HEK293 (cell line): ENCODE measurements around the gene CCDC187.

ENCODE experiments used
- GLIS2 ChIP-seq: fragments of 450-650 bp; formaldehyde crosslinking; IDR thresholded peaks from 2 replicates; pipeline ENCODE4 v1.5.1; 2016; ENCODE audit warnings: missing biosample characterization, missing genetic modification characterization
- KLF1 ChIP-seq: fragments of 450-650 bp; formaldehyde crosslinking; IDR thresholded peaks from 2 replicates; pipeline ENCODE4 v1.5.1; 2016; ENCODE audit warnings: missing biosample characterization, missing genetic modification characterization
- KLF10 ChIP-seq: fragments of 450-650 bp; IDR thresholded peaks from 2 replicates; pipeline ENCODE4 v1.5.1; 2018; ENCODE audit warnings: missing biosample characterization, mild to moderate bottlenecking, missing genetic modification characterization
- REST ChIP-seq: fragments of 450-650 bp; formaldehyde crosslinking; IDR thresholded peaks from 2 replicates; pipeline ENCODE4 v1.5.1; 2016; ENCODE audit warnings: missing biosample characterization, missing genetic modification characterization
- SCRT1 ChIP-seq: fragments of 450-650 bp; formaldehyde crosslinking; IDR thresholded peaks from 2 replicates; pipeline ENCODE4 v1.5.1; 2016; ENCODE audit warnings: missing biosample characterization, missing genetic modification characterization, borderline replicate concordance
- SP2 ChIP-seq: fragments of 450-650 bp; formaldehyde crosslinking; IDR thresholded peaks from 2 replicates; pipeline ENCODE4 v1.5.1; 2016; ENCODE audit warnings: missing biosample characterization, missing genetic modification characterization
- ZBTB1 ChIP-seq: fragments of 450-650 bp; formaldehyde crosslinking; IDR thresholded peaks from 2 replicates; pipeline ENCODE4 v1.5.1; 2016; ENCODE audit warnings: missing biosample characterization, missing genetic modification characterization
- ZBTB20 ChIP-seq: fragments of 450-650 bp; formaldehyde crosslinking; IDR thresholded peaks from 2 replicates; pipeline ENCODE4 v1.5.1; 2016; ENCODE audit warnings: missing biosample characterization, missing genetic modification characterization
- ZBTB8A ChIP-seq: fragments of 450-650 bp; formaldehyde crosslinking; IDR thresholded peaks from 2 replicates; pipeline ENCODE4 v1.5.1; 2016; ENCODE audit warnings: missing biosample characterization, missing genetic modification characterization
- ZFP41 ChIP-seq: fragments of 450-650 bp; formaldehyde crosslinking; IDR thresholded peaks from 2 replicates; pipeline ENCODE4 v1.5.1; 2016; ENCODE audit warnings: missing biosample characterization, missing genetic modification characterization, borderline replicate concordance
- ZNF10 ChIP-seq: fragments of 450-650 bp; formaldehyde crosslinking; IDR thresholded peaks from 2 replicates; pipeline ENCODE4 v1.5.1; 2017; ENCODE audit warnings: missing biosample characterization, missing genetic modification characterization
- ZNF121 ChIP-seq: fragments of 450-650 bp; formaldehyde crosslinking; IDR thresholded peaks from 2 replicates; pipeline ENCODE4 v1.5.1; 2016; ENCODE audit warnings: missing biosample characterization, missing genetic modification characterization
- ZNF16 ChIP-seq: fragments of 450-650 bp; formaldehyde crosslinking; IDR thresholded peaks from 2 replicates; pipeline ENCODE4 v1.5.1; 2016; ENCODE audit warnings: low read depth, missing biosample characterization, missing genetic modification characterization
- ZNF169 ChIP-seq: fragments of 450-650 bp; formaldehyde crosslinking; IDR thresholded peaks from 2 replicates; pipeline ENCODE4 v1.5.1; 2016; ENCODE audit warnings: missing biosample characterization, missing genetic modification characterization
- ZNF174 ChIP-seq: fragments of 450-650 bp; formaldehyde crosslinking; IDR thresholded peaks from 2 replicates; pipeline ENCODE4 v1.5.0; 2017; ENCODE audit warnings: missing biosample characterization, mild to moderate bottlenecking, missing genetic modification characterization
- ZNF184 ChIP-seq: fragments of 450-650 bp; IDR thresholded peaks from 2 replicates; pipeline ENCODE4 v1.5.1; 2018; ENCODE audit warnings: missing biosample characterization, mild to moderate bottlenecking, missing genetic modification characterization
- ZNF23 ChIP-seq: fragments of 450-650 bp; formaldehyde crosslinking; IDR thresholded peaks from 2 replicates; pipeline ENCODE4 v1.5.1; 2016; ENCODE audit warnings: missing biosample characterization, missing genetic modification characterization, borderline replicate concordance
- ZNF239 ChIP-seq: fragments of 450-650 bp; formaldehyde crosslinking; IDR thresholded peaks from 2 replicates; pipeline ENCODE4 v1.5.1; 2016; ENCODE audit warnings: missing biosample characterization, missing genetic modification characterization
- ZNF280C ChIP-seq: fragments of 450-650 bp; formaldehyde crosslinking; IDR thresholded peaks from 2 replicates; pipeline ENCODE4 v1.5.1; 2016; ENCODE audit warnings: missing biosample characterization, missing genetic modification characterization
- ZNF292 ChIP-seq: fragments of 450-650 bp; formaldehyde crosslinking; IDR thresholded peaks from 2 replicates; pipeline ENCODE4 v1.5.1; 2016; ENCODE audit warnings: low read depth, missing biosample characterization, missing genetic modification characterization, borderline replicate concordance
- ZNF394 ChIP-seq: fragments of 450-650 bp; formaldehyde crosslinking; IDR thresholded peaks from 2 replicates; pipeline ENCODE4 v1.5.1; 2016; ENCODE audit warnings: missing biosample characterization, missing genetic modification characterization, mild to moderate bottlenecking, moderate library complexity, borderline replicate concordance
- ZNF398 ChIP-seq: fragments of 450-650 bp; formaldehyde crosslinking; IDR thresholded peaks from 2 replicates; pipeline ENCODE4 v1.5.1; 2017; ENCODE audit warnings: missing biosample characterization, missing genetic modification characterization
- ZNF510 ChIP-seq: fragments of 450-650 bp; formaldehyde crosslinking; IDR thresholded peaks from 2 replicates; pipeline ENCODE4 v1.5.1; 2018; ENCODE audit warnings: mild to moderate bottlenecking, missing genetic modification characterization, missing biosample characterization; ENCODE audit not compliant: insufficient replicate concordance
- ZNF514 ChIP-seq: fragments of 450-650 bp; formaldehyde crosslinking; IDR thresholded peaks from 2 replicates; pipeline ENCODE4 v1.5.1; 2016; ENCODE audit warnings: missing biosample characterization, missing genetic modification characterization
- ZNF529 ChIP-seq: fragments of 450-650 bp; formaldehyde crosslinking; IDR thresholded peaks from 2 replicates; pipeline ENCODE4 v1.5.1; 2017; ENCODE audit warnings: missing genetic modification characterization, missing biosample characterization; ENCODE audit not compliant: insufficient replicate concordance
- ZNF548 ChIP-seq: fragments of 450-650 bp; formaldehyde crosslinking; IDR thresholded peaks from 2 replicates; pipeline ENCODE4 v1.5.1; 2016; ENCODE audit warnings: missing biosample characterization, missing genetic modification characterization
- ZNF558 ChIP-seq: fragments of 450-650 bp; formaldehyde crosslinking; IDR thresholded peaks from 2 replicates; pipeline ENCODE4 v1.5.1; 2016; ENCODE audit warnings: missing biosample characterization, missing genetic modification characterization
- ZNF600 ChIP-seq: fragments of 450-650 bp; formaldehyde crosslinking; IDR thresholded peaks from 2 replicates; pipeline ENCODE4 v1.5.1; 2016; ENCODE audit warnings: missing biosample characterization, missing genetic modification characterization
- ZNF610 ChIP-seq: fragments of 450-650 bp; formaldehyde crosslinking; IDR thresholded peaks from 2 replicates; pipeline ENCODE4 v1.5.1; 2016; ENCODE audit warnings: missing biosample characterization, missing genetic modification characterization, borderline replicate concordance
- ZNF701 ChIP-seq: fragments of 450-650 bp; formaldehyde crosslinking; IDR thresholded peaks from 2 replicates; pipeline ENCODE4 v1.5.1; 2016; ENCODE audit warnings: missing biosample characterization, missing genetic modification characterization
- ZNF776 ChIP-seq: fragments of 450-650 bp; formaldehyde crosslinking; IDR thresholded peaks from 2 replicates; pipeline ENCODE4 v1.5.0; 2017; ENCODE audit warnings: missing biosample characterization, missing genetic modification characterization, borderline replicate concordance
- ZNF792 ChIP-seq: fragments of 450-650 bp; formaldehyde crosslinking; IDR thresholded peaks from 2 replicates; pipeline ENCODE4 v1.5.1; 2016; ENCODE audit warnings: missing biosample characterization, missing genetic modification characterization
- ZNF837 ChIP-seq: fragments of 450-650 bp; formaldehyde crosslinking; IDR thresholded peaks from 2 replicates; pipeline ENCODE4 v1.5.1; 2016; ENCODE audit warnings: missing biosample characterization, missing genetic modification characterization
- ZNF843 ChIP-seq: fragments of 450-650 bp; formaldehyde crosslinking; IDR thresholded peaks from 2 replicates; pipeline ENCODE4 v1.5.1; 2016; ENCODE audit warnings: missing biosample characterization, missing genetic modification characterization
- ZSCAN18 ChIP-seq: fragments of 450-650 bp; formaldehyde crosslinking; IDR thresholded peaks from 2 replicates; pipeline ENCODE4 v1.5.1; 2016; ENCODE audit warnings: missing biosample characterization, missing genetic modification characterization

Gene CCDC187

GRCh38 chr9:136309806-136310220, 5.9 kb upstream of the CCDC187 start (continued):
- TF ChIP-seq ZNF600 (tag by site-specific recombination), result no peak
- TF ChIP-seq ZNF169 (tag by site-specific recombination), result no peak
- TF ChIP-seq ZNF776 (tag by site-specific recombination), result no peak
- no peak for TF ChIP-seq ZNF174 (tag by site-specific recombination)
- no peak; the same call in 1 of the 2 replicates for TF ChIP-seq ZNF16 (tag by site-specific recombination)
- TF ChIP-seq ZNF529 (tag by site-specific recombination), result no peak
- no peak for TF ChIP-seq ZFP41 (tag by site-specific recombination)
- TF ChIP-seq SP2 (tag by site-specific recombination), result no peak
- TF ChIP-seq ZNF184, result no peak
- TF ChIP-seq ZSCAN18 (tag by site-specific recombination), result no peak
- TF ChIP-seq ZNF610 (tag by site-specific recombination), result no peak
- no peak for TF ChIP-seq ZNF510
- no peak for TF ChIP-seq KLF10 (tag by site-specific recombination)
- no peak for TF ChIP-seq ZNF792
- no peak for TF ChIP-seq ZNF23 (tag by site-specific recombination)
- TF ChIP-seq ZNF701 (tag by site-specific recombination), result no peak
- TF ChIP-seq ZNF239 (tag by site-specific recombination), result 0 out of 2 replicates have a peak, but pooled peaks have one; percentile 23
- TF ChIP-seq ZNF514 (tag by site-specific recombination), result no peak
- no peak; the same call in 1 of the 2 replicates for TF ChIP-seq ZBTB20 (tag by site-specific recombination)
- TF ChIP-seq ZNF398 (tag by site-specific recombination), result no peak
- peak; percentile 51 for TF ChIP-seq ZNF548 (tag by site-specific recombination)
- peak; percentile 65 for TF ChIP-seq KLF1
- no peak for TF ChIP-seq ZNF10 (tag by site-specific recombination)
- TF ChIP-seq ZNF394 (tag by site-specific recombination), result no peak
- TF ChIP-seq ZNF843 (tag by site-specific recombination), result no peak
- peak; percentile 30; the same call in 1 of the 2 replicates for TF ChIP-seq ZBTB1
- no peak for TF ChIP-seq ZNF292 (tag by site-specific recombination)
- no peak for TF ChIP-seq ZNF837 (tag by site-specific recombination)
- TF ChIP-seq SCRT1, result no peak
- no peak for TF ChIP-seq REST (tag by site-specific recombination)
- no peak for TF ChIP-seq ZBTB8A (tag by site-specific recombination)
- no peak for TF ChIP-seq ZNF558 (tag by site-specific recombination)
- no peak for TF ChIP-seq ZNF121 (tag by site-specific recombination)
- no peak for TF ChIP-seq GLIS2 (tag by site-specific recombination)
- no peak for TF ChIP-seq ZNF280C (tag by site-specific recombination)
